SW 1271 (cell line): ENCODE results near the gene TMEM9.
A peak's percentile ranks its signal among the peaks of the same experiment; 100 is the strongest.

Experiments
- DNase-seq, 2 experiments: peaks; one replicate each; lab custom pipeline; 2025; lab: John Stamatoyannopoulos, UW

Gene TMEM9

DNA sequence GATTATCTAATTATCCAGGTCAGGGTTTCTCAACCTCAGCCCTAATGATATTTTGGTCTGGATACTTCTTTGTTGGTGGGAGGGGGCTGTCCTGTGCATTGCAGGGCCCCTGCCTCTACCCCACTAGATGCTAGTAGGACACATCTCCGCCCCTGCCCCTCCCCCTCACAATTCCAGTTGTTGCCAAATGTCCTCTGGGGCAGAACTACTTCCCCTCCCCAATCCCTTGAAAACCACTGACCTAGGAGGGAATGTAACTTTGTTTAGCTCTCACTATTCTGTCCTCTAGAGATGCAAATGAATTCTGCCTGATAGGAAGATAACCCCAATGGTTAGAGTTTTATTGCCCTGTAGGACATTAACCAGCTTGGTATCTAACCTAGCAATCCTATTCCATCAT lies 50.1 kb downstream of the TMEM9 start:
- DNase-seq = no peak

DNA sequence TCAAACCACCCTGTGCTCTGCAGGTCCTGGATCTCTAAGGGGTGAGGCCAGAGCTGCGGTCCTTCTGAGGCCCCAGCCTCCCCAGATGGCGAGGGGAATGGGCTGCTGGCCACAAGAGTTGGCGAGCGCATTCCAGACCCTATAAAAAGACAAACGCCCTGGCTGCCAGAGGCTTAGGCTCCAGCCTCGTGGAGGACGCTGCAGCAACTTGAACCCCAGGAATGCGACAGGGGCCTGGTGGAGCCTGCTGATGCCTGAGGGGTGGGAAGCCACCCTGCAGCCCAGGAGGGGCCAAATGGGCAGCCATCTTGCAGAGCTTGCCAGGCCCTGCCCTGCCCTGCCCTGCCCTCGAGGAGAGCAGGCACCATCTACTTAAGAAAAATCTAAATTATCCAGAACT lies 50.6 kb downstream of the TMEM9 start:
- DNase-seq = no peak

DNA sequence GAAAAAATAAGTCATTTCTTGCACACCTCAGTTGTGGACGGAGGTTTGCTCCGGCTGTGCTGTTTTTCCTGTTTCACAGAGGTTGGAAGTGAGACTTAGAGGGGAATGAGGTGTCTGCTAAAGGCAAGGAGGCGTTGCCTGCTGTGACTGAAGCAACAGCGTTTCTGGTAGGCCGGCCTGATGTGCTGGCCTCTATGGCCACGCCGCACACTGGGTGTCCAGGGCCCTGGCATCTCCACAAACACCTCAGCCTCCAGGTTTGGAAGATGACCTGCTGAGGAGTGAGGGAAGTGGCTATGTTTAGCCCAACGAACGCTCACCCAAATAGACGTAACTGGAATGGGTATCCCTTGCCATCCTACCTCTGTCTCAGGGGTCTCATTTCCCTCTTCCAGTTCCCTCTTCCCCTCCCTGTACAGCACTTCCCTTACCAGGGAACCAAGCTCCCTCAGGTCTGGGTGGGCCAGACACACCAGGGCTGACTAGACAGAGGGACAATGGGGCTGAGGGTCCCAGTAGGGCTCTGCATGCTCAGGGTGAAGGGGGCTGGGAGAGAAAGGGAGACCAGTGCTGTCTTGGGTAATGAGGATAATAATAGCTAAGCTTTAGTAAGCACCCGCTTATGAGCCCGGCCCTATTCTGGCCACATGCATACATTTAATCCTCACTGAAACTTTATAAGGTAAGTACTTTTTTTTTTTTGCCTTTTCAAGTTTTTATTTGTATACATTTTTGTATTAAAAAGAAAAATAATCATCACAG lies 53.9 kb downstream of the TMEM9 start:
- no peak for DNase-seq

DNA sequence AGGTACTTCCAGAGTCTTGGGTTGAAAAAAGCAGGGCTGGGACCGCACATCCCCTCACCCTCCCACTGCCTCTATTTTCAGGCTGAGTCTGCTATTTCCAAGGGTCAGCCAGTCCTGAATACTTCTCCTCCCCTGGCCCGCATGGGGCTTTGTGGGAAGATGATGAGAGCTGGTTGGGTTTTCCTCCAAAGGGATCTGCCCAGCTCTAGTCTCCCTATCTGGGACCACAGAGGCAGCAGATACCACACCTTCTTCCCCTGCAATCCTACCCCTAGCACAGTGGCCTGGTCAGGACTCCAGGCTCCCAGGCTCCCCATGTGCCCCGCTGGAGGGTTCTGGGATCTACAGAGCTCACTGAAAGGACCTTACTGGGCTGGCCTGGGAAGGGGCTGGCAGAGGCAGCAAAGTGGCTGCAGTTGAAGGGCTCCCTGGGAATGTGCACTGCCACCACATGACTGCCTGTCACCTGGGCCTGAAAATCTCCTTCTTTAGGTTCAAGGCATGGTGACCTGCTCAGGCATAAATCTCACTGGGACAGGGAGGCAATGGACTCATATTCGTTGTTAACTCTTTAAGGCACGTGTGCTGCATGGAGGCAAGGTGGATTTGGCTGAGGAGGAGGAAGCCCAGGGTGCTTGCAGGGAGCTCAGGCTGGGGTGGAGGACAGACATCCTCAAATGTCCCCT lies 55.1 kb downstream of the TMEM9 start:
- DNase-seq = no peak

DNA sequence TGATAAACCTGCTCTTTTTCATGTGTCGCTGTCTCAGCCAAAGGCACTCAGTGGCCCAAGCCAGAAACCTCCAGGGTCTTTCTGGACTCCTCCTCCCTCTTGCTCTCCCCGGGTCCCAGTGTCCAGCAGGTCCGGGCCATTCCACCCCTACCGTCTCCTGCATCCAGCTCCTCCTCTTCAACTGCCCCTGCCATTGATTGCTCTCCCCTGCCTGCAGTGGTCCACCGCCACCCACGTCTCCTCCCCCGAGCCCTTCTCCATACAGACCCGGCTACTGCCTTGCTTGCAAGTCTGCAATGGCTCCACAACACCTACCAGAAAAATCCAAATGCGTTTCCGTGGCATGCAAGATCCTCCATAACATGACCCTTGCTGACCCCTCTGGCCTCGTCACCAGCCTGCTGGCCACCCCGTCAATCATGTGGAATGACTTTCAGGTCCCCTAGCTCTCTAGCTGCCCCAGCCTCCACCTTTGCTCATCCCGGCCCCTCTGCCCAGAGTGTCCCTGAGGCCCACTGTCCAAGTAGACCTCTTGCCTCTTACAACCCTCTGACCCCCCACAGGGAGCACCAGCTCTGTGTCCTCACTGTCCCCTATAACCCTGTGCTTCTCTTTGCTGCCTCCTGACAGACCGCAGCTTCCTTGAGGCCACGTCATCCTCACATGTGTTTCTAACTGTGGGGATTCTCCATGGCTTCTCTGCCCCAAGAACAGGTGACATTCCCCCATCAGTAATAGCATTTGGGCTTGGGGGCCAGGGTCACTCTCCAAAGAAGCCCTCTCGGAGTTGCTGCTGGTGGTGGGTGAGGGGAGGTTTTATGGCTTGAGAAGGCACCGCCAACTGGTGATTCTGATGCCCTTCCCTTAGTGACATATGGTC lies 57.1 kb downstream of the TMEM9 start:
- no peak for DNase-seq

DNA sequence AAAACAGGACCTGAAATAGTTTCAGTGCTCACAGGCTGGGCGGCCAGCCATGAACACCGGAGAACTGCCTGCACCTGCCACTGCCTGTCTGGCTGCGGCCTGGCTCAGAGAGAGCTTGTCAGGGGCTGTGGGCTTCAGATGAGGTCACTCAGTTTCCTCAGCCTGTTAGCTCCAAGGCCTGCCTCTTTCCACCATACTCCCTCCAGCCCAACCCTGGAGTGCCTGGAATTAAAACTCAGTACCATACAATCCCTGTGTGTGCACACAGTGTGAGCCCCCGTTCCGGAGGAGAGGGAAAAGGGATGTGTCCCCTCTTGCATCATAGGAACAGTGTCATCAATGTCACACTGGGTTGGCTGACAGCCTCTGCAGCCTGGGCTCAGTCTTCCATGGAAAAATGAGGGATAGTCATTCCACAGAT lies 58.2 kb downstream of the TMEM9 start:
- no peak for DNase-seq

DNA sequence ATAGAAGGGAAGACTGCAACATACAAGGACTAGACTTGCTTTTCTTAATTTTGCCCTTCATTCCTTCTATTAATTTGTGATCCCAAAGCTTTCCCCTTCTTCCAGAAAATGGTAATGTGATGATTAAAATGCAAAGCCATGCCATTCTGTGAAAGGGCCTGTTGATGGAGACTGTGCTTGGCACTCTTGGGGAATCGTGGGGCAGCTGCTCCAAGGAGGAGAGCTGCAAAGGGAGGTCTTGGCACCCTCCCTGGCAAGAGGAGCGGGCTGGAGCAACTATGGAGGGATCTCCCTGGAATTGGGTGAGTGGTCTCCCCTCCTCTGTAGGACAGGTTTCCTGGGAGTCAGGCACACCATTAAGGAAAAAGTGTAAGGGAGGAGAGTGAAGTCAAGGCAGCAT lies 58.7 kb downstream of the TMEM9 start:
- DNase-seq = no peak

DNA sequence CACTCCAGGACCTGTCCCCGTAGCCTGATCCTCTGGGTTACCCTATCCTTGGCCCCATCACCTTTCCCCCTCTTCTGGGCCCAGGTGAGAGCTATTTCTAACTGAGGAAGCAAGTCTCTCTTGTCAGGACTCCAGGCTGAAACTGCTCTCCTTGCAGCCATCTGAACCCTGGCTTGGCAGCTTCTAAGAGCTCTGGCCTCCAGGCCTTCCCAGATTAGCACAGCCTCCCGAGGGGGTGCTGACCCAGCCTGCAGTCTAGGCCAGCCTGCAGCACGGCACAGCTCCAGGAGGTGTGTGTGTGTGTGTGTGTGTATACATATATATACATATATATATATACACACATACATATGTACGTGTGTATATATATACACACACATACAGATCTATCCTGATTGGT lies 59.4 kb downstream of the TMEM9 start:
- DNase-seq = no peak

DNA sequence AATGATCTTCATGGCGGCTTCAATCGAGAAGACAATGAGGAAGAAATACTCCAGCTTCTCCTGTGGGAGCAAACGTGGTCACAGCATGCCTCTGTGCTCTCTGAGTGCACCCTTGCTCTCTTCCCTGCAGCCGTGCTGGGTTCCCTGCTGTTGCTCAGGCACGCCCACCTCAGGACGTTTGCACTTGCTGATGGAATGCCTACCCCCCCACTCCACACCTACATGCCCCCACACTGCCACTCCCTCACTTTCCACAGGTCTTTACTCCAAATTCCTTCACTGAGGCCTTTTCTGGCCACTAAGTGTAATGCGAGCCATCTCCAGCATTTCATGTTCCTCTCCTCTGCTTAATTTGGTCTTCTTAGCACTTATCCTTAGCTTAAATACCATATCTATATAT lies 60.3 kb downstream of the TMEM9 start:
- DNase-seq = no peak

DNA sequence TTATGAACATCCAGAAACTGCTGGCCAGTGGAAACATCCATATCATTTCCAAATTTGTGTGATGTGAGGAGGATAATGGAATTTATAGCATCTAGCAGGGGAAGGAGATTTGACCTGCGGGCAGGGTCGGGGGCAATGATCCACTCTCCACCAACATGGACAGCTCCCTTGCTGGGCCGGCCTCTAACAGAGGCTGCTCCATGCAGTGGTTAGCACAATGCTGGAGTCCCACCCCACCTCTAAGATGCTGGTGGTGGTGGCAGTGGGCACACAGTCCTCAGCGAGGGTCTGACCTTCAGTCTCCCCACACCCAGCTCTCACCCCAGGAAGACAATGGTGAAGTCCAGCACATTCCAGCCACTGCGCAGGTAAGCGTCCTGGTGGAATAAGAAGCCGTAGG lies 60.7 kb downstream of the TMEM9 start:
- no peak for DNase-seq

DNA sequence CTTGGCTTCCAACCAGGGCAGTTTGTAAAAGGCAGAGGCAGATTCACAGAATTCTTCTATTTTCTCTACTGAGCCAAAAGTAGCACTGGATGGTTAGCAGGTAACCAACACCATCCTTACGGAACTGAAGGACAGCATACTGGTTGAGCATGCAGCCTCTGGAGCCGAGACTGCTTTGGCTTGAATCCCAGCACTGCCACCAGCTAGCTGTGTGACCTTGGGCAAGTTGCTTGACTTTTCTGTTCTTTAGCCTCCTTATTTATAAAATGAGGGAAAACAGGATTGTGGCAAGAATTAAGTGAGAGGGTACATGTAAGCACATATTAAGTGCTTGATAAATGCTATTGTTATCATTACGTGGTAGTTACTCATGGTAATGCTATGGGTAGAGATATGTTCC lies 61.5 kb downstream of the TMEM9 start:
- no peak for DNase-seq

DNA sequence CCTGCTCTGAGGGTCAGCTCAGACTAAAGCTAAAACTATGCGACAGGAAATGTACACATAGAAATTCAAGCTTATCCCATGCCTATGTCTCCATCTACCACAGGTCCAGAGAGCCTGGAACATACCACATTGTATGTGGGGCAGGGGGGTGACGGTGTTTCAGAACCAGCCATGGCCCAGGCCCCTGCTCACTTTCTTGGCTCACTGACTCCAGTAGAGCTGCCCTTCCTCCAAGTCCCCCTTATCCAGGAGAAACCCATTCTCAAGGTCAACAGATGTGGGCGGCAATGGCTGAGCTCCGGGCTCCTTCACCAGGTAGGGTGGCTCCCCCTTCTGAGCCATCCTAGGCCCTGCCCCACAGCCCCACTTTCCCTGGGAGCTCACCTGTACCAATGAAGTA lies 63.0 kb downstream of the TMEM9 start:
- DNase-seq = no peak

DNA sequence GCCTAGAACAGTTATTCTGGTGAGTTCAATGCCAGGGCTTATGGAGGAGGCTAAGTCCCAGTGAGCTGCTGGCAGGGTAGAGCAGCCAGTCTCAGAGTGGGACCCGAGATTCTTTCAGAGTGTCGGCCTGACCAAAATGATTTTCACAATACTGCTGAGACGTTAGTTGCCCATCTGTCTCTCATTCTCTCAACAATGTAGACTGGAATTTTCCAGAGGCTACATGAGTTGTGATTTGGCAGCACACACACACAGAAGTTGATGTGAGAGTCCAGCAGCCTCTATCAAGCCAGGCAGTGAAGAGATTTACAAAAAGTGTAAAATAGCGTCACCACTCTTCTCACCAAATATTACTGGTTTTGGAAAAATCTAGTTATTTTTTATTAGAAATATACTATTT lies 63.7 kb downstream of the TMEM9 start:
- DNase-seq = no peak

DNA sequence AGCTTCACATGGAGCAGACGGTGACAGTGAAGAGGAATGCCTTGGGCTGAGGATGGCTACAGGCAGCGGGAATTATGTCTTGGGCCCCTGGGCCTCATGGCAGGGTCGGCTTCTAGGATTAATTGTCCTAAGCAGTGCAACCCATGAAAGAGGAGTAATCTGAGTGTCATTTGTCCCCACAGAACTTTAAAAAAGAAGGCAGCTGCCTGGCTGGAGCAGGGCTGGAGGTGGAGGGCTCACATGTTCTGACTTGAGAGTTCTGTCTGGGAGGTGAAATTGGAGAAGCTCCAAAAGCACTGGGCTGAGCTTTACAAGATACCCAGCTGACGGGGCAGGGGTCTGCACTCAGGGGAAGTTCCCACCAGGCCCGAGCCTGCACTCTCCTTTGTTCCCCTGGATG lies 64.7 kb downstream of the TMEM9 start:
- DNase-seq = no peak

DNA sequence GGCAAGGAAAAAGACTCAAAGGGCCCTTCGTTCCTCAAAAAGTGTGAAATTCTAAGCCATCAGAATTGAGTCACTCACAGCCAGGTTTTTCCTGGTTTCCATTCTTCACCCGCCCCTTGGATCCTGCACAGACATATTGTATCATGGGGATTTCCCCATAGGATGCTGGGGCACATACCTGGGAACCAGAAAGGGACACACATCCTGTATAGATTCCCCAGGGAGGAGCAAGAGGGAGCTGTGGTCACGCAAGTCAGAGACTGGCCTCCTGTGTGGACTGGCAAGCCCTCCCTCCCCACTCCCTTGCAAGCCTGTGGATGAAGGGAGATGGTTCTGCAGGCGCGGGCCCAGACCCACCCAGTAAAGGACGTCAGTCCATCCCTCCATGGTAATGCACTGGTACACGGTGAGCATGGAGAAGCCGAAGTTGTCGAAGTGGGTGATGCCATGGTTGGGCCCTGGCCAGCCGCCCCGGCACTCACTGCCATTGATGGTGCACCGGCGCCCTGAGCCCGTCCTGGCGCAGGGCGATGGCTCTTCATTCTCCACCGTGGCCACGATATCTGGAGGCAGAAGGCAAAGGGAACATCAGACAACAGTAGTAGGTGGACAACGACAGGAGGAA lies 65.3 kb downstream of the TMEM9 start:
- no peak for DNase-seq

DNA sequence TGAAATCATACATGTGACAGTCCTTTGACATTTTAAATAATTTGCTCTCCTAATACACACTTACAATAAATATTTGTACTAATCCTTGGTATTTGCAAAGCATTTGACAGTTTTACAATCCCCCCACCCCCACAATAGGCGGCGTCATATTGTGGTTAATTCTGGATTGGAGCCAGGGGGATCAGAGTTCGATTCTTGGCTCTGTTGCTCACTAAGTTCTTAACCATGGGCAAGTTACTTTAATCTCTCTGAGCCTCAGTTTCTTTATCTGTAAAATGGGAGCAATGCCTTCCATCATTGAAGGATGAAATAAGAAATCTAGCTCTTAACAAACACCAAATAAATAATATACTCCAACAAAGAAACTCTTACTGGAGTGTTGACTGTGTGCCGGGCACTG lies 65.9 kb downstream of the TMEM9 start:
- DNase-seq = no peak

DNA sequence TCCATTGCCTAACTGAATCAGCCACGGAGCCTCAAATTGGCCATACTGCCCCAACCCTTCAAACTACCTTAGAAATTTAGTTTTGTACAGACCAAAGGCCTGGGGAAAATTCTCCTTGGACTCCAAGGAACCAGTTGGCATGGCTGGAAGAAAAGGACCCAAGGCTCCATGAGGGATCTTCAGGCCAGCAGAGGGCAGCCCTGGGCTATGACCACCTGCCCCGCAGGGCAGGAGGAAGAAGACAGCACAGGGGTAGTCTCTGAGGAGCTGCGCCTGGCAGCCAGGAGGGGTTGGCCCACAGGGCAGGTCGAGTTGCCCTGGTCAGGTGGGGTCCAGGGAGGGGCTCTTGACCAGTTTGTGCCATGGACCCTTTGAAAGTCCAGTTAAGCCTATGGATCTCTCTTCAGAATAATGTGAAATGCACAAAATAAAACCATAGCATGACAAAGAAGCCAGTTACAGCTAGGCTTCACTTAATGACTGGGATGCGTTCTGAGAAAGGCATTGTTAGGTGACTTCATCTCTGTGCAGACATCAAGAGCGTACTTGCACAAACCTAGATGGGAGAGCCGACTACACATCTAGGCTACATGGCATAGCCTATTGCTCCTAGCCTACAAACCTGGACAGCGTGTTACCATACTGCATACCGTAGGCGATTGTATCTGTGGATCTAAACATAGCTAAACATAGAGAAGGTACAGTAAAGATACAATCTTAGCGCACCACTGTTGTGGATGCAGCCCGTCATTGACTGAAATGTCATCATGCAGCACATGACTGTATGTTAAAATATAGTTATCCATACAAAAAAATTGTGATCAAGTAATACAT lies 68.2 kb downstream of the TMEM9 start:
- peak in 1 of 2 experiments; percentile 6 for DNase-seq
